AG09309 (cell line): ENCODE measurements around the gene BTBD2.
"Not testable (repeated sequence)": the region's sequence is repeated elsewhere in the genome, so short reads cannot be mapped to it uniquely, and the experiment has no call there.

Source experiments
- DNase-seq: peaks from one replicate; pipeline ENCODE4 v3.0.0-alpha.2; 2010; ENCODE audit warnings: low read depth
- H3K4me3 ChIP-seq: 2 replicates; pipeline ENCODE4 v1.5.1; 2011; ENCODE audit warnings: mild to moderate bottlenecking, low read depth, low read length, moderate library complexity; ENCODE audit not compliant: control insufficient read depth
- TF ChIP-seq, protein P1 (sequence below): IDR thresholded peaks from 2 replicates; pipeline ENCODE4 v1.5.1; 2011; ENCODE audit warnings: mild to moderate bottlenecking, low read depth, low read length, inconsistent platforms; ENCODE audit not compliant: insufficient read depth, control insufficient read depth; ENCODE audit errors: missing control alignments

The BTBD2 gene

DNA sequence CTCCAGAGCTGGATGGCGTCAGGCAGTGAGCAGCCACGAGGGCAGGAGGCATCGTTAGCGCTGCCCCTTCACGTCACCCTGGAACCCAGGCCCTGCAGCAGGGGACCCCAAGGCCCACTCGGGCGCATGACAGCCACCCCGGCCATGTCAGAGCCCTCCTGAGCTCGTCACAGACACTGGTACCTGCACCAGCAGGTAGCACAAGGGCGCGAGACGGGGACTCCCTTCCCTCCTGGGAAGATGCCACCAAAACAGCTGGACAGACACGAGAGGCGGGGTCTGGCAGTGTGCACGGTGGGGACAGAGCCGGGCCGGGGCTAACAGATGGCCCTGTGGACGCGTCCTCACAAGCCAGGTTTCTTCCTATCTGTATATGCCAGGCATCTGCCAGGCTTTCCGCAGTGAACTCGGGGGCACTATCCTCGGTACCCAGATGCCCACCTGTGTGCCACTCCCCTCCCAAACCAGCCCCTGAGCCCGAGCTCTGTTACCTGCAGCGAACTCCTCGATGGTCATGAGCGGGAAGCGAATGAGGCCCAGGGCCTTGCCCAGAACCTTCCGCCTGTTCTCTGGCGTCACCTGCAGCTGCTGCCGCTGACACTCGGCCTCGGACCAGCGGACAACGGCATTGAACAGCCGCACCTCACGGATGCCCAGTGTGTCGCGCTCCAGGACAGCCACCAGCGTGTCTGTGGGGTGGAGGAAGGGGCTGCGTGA, 25.8 kb downstream of the BTBD2 start:
- TF ChIP-seq, protein P1, sequence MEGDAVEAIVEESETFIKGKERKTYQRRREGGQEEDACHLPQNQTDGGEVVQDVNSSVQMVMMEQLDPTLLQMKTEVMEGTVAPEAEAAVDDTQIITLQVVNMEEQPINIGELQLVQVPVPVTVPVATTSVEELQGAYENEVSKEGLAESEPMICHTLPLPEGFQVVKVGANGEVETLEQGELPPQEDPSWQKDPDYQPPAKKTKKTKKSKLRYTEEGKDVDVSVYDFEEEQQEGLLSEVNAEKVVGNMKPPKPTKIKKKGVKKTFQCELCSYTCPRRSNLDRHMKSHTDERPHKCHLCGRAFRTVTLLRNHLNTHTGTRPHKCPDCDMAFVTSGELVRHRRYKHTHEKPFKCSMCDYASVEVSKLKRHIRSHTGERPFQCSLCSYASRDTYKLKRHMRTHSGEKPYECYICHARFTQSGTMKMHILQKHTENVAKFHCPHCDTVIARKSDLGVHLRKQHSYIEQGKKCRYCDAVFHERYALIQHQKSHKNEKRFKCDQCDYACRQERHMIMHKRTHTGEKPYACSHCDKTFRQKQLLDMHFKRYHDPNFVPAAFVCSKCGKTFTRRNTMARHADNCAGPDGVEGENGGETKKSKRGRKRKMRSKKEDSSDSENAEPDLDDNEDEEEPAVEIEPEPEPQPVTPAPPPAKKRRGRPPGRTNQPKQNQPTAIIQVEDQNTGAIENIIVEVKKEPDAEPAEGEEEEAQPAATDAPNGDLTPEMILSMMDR, result no peak

DNA sequence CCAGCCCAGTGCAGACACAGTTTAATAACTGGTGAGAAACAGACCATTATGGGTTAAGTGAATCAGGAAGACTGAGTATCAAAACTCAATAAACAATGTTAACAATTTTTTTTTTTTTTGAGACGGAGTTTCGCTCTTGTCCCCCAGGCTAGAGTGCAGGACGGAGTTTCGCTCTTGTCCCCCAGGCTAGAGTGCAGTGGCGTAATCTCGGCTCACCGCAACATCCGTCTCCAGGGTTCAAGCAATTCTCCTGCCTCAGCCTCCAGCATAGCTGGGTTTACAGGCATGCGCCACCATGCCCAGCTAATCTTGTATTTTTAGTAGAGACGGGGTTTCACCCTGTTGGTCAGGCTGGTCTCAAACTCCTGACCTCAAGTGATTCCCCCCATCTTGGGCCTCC, 27.1 kb downstream of the BTBD2 start:
- not testable (repeated sequence) for DNase-seq

More for the DNA sequence above, 25.8 kb downstream of the BTBD2 start:
- no peak overlapping the region for H3K4me3 ChIP-seq
- no peak for DNase-seq

DNA sequence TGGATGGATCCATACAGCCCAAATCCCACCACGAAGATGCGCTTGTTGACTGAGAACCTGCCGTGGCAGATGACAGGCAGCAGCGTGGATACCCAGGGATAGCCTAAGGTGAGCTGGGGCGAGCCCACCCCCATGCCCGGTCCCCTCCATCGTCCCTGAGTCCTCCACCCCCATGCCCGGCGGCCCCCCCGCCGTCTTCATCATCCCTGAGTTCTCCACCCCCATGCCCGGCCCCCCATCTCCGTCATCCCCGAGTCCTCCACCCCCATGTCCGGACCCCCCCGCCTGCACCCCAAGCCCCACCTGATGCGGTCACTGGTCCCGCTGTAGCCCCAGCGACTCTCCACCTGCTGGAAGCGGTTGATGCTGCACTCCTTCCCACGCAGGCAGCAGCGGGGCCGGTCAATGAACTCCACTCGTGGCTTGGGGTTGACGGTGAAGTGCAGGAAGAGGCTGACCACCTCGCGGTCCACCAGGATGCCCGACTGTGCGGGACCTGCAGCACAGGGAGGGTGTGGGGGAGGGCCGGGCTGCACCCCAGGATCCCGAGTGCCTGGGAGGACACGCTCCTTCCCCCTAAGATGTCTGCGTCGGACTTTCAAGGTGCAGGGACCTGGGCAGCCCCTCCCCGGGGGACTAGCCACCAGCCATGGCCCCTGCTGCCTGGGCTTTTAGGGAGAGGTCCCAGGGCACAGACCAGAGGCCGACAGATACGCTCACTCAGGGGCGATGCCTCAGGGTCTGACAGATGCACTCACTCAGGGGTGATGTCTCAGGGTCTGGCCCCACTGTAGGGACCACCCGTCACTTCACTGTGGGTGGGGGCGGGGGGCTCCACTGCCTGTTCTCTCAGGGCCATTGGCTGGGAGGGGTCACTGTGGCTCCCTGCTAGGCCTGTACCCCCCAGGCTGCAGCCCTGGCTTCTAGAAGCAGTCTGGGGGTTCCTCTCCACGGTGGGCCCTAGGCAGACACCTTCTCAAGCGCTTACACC, 28.0 kb downstream of the BTBD2 start:
- no peak for DNase-seq
- TF ChIP-seq, protein P1, result no peak
- no peak overlapping the region for H3K4me3 ChIP-seq

More for the DNA sequence above, 27.1 kb downstream of the BTBD2 start:
- not testable (repeated sequence) for H3K4me3 ChIP-seq

DNA sequence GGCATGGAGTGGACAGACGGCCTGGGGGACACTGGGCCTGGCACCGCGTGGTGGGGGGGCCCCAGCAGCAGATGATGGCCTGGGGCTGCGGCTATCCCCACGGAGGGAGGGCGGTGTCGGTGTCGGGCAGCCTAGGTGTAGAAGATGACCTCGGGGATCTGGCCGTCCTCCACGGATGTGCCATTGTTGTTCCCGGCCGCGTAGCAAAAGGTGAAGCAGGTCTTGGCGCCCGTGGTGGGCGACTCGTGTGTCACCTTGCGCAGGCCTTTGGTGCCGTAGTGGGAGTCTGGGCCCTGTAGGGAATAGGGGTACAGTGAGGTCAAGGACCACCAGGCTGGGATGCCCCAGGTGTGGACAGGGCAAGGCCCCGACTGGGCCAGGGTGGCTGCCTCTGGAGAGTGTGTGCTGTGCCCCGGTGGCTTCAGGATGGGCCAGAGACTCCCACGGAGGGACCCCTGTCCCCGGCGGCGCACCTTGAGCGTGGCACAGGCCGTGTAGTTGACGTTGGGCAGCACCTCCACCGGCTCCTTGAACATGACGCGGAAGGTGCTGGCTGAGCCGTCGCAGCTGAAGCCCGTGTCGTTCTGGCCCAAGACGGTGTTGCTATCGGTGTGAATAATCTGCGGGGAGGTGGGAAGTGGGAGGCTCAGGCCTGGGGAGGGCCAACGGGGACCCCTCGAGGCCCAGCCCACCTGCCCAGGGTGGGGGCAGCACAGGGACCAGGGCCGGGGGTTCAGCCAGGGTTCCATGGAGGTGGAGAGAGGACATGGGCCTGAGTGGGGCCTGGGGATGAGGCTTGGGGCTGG, 29.0 kb downstream of the BTBD2 start:
- DNase-seq, result no peak
- no peak overlapping the region for H3K4me3 ChIP-seq
- TF ChIP-seq, protein P1, result no peak

DNA sequence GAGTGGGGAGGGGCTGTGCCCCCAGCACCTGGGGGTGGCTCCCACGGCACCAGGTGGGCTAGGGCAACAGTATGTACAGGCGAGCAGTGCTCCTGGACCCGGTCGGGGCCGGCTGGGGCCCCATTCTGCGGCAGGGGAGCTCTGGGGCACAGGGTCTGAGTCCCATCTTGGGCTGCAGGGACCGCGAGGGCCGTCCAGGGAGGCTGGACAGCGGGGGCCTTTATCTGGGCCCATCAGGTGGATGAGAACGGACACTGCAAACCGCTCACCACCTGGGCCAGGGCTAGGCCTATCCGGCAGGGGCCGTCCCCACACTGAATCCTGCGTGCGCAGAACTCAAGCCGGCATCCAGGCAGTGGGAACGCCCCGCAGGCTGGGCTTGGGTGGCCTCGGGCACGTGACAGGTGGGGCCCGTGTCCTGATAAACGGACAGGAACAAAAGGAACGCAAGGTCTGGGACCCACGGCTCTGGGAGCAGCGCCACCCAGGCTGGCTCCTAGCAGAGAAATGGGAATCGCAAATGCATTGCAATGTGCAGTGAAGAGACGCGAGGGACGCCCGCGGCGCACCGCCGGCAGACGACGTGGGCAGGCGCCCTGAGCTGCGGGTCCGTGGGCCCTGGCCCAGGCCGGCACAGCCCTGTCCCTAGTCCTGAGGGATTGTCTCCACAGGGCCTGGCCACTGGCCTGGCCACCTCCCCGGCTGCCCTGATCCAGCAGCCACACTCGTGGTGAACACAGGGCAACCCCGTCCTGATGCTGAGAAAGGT, 29.7 kb downstream of the BTBD2 start:
- no peak overlapping the region for H3K4me3 ChIP-seq
- TF ChIP-seq, protein P1, result no peak
- DNase-seq, result no peak

DNA sequence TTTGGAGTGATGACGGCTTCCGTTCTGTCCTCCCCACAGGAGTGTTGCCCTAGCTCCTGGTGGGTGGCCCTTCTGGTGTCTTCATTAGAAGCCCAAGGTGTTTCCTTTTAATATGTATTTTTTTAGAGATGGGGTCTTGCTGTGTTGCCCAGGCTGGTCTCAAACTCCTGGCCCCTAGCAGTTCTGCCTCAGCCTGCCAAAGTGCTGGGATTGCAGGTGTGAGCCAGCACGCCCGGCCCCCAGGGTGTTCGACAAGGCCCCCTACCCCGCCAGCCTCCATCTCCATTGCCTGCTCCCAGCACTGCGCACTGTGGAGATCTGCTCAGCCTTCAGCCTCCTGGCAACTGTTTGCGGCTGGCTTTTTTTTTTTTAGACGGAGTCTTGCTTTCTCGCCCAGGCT, 31.2 kb downstream of the BTBD2 start:
- H3K4me3 ChIP-seq, result no peak overlapping the region
- TF ChIP-seq, protein P1, result no peak
- DNase-seq, result no peak
